Measurements from ENCODE around the gene DNAAF5.

The DNAAF5 gene

GRCh38 chr7:805261-805660, 78.8 kb downstream of the DNAAF5 start:
- DNase-seq (ENCODE audit: low read depth in 2 of 2) = no peak

GRCh38 chr7:815284-816216, 89.1 kb downstream of the DNAAF5 start:
- DNase-seq (ENCODE audit: low read depth in 2 of 2) = no peak

- peak; percentile 92 to 96 for DNase-seq (ENCODE audit: low read depth in 2 of 2)
These were observed 89.8 kb downstream of the DNAAF5 start for GRCh38 chr7:816300-816750.

- peak; percentile 33 to 43 for DNase-seq (ENCODE audit: low read depth in 2 of 2)
These were observed 90.5 kb downstream of the DNAAF5 start for GRCh38 chr7:816751-817671.

- no peak for DNase-seq (ENCODE audit: low read depth in 2 of 2)
These were observed 91.7 kb downstream of the DNAAF5 start for GRCh38 chr7:818031-818699.

GRCh38 chr7:820341-820740, 93.8 kb downstream of the DNAAF5 start:
- no peak for DNase-seq (ENCODE audit: low read depth in 2 of 2)

- no peak for DNase-seq (ENCODE audit: low read depth in 2 of 2)
These were observed 95.2 kb downstream of the DNAAF5 start for GRCh38 chr7:821688-822087.

GRCh38 chr7:822692-823276, 96.3 kb downstream of the DNAAF5 start:
- DNase-seq (ENCODE audit: low read depth in 2 of 2) = no peak

- DNase-seq (ENCODE audit: low read depth in 2 of 2) = no peak
These were observed 97.2 kb downstream of the DNAAF5 start for GRCh38 chr7:823649-824048.

GRCh38 chr7:824081-824480, 97.6 kb downstream of the DNAAF5 start:
- no peak for DNase-seq (ENCODE audit: low read depth in 2 of 2)

GRCh38 chr7:824664-825063, 98.2 kb downstream of the DNAAF5 start:
- no peak for DNase-seq (ENCODE audit: low read depth in 2 of 2)

GRCh38 chr7:825386-825785, 98.9 kb downstream of the DNAAF5 start:
- DNase-seq (ENCODE audit: low read depth in 2 of 2) = no peak

GRCh38 chr7:826230-826917, 99.9 kb downstream of the DNAAF5 start:
- no peak for DNase-seq (ENCODE audit: low read depth in 2 of 2)

GRCh38 chr7:828793-829561, 102.5 kb downstream of the DNAAF5 start:
- DNase-seq (ENCODE audit: low read depth in 2 of 2) = no peak

- no peak for DNase-seq (ENCODE audit: low read depth in 2 of 2)
These were observed 103.6 kb downstream of the DNAAF5 start for GRCh38 chr7:830069-830468.

- no peak for DNase-seq (ENCODE audit: low read depth in 2 of 2)
These were observed 105.2 kb downstream of the DNAAF5 start for GRCh38 chr7:831596-832166.

- DNase-seq (ENCODE audit: low read depth in 2 of 2) = peak; percentile 54 to 59
These were observed 105.9 kb downstream of the DNAAF5 start, which contains the start of gene SUN1 for GRCh38 chr7:832167-832967. TSS of gene SUN1 (plus strand) at chr7:832476. CDS start at chr7:832525, 49 bp downstream.

- no peak for DNase-seq (ENCODE audit: low read depth in 2 of 2)
These were observed 106.5 kb downstream of the DNAAF5 start for GRCh38 chr7:832968-833424.

All from stimulated activated CD4-positive, alpha-beta T cell treated with anti-CD3 and anti-CD28 coated beads, Interleukin-15, amount 100 ng/mL, for 48 hours (primary cell).